IMR-90 (cell line): ENCODE measurements around the gene NKAIN2. TPM values are rescaled to one million over a fixed set of nuclear protein-coding genes. Genes with fewer than 3 reads are reported as not detected.

Experiments
- ATAC-seq: fragments of 200-7000 bp; cut with Tn5 transposase; 2 replicates; pipeline ENCODE4 v1.9.1; 2020; ENCODE audit warnings: low read depth, mild to moderate bottlenecking, moderate library complexity
- BruUV-seq: library from RNA; stranded (reverse); fragments of 400-500 nt; replicated peaks from 2 replicates; lab custom pipeline; 2021; lab: Mats Ljungman, UMichigan
- CTCF ChIA-PET: fragments of 300-600 bp; formaldehyde crosslinking; extraction: SDS; loops from one replicate; lab custom pipeline; 2021; ENCODE audit warnings: antibody characterized with exemption; lab: Yijun Ruan, JAX
- POLR2A ChIA-PET: fragments of 300-600 bp; sonication (Branson Sonifier 250); formaldehyde crosslinking; loops from one replicate; lab custom pipeline; 2022; ENCODE audit warnings: antibody characterized with exemption; ENCODE audit not compliant: unreplicated experiment; lab: Charles Lee
- DNase-seq: peaks from one replicate; pipeline ENCODE4 v3.0.0; 2013
- H2AFZ ChIP-seq: replicated peaks from 2 replicates; pipeline ENCODE3; 2013; ENCODE audit warnings: low read length, mild to moderate bottlenecking; ENCODE audit not compliant: poor library complexity
- H2AK5ac ChIP-seq: 2 replicates; pipeline ENCODE4 v1.6.1; 2013; ENCODE audit warnings: low read depth, low read length, inconsistent platforms
- H2AK9ac ChIP-seq: replicated peaks from 2 replicates; pipeline ENCODE3; 2013; ENCODE audit warnings: mild to moderate bottlenecking, low read depth, low read length, moderate library complexity; ENCODE audit not compliant: poor library complexity
- H2BK120ac ChIP-seq: 2 replicates; pipeline ENCODE4 v1.6.1; 2013; ENCODE audit warnings: low read depth, low read length, inconsistent platforms
- H2BK15ac ChIP-seq: 3 replicates; pipeline ENCODE4 v1.6.1; 2013; ENCODE audit warnings: low read depth, low read length, inconsistent platforms
- H2BK20ac ChIP-seq: 2 replicates; pipeline ENCODE4 v1.6.1; 2013; ENCODE audit warnings: low read depth, mild to moderate bottlenecking, inconsistent platforms, low read length, moderate library complexity
- H2BK5ac ChIP-seq: 2 replicates; pipeline ENCODE4 v1.6.1; 2013; ENCODE audit warnings: mild to moderate bottlenecking, low read depth, low read length, inconsistent platforms; ENCODE audit not compliant: poor library complexity, severe bottlenecking
- H3K14ac ChIP-seq: replicated peaks from 2 replicates; pipeline ENCODE4 v1.6.1; 2013; ENCODE audit warnings: low read depth, low read length, inconsistent platforms
- H3K18ac ChIP-seq: 2 replicates; pipeline ENCODE4 v1.6.1; 2013; ENCODE audit warnings: low read depth, low read length, control low read depth
- H3K23ac ChIP-seq: 2 replicates; pipeline ENCODE4 v1.6.1; 2013; ENCODE audit warnings: low read depth, low read length, inconsistent platforms
- H3K27ac ChIP-seq: 2 replicates; pipeline ENCODE4 v1.5.1; 2013; ENCODE audit warnings: mild to moderate bottlenecking, control low read depth, low read length; ENCODE audit not compliant: insufficient read depth
- H3K27me3 ChIP-seq: 2 replicates; pipeline ENCODE4 v1.6.1; 2013; ENCODE audit warnings: low read length; ENCODE audit not compliant: control insufficient read depth, insufficient read depth
- H3K36me3 ChIP-seq: 2 replicates; pipeline ENCODE4 v1.6.1; 2013; ENCODE audit warnings: low read length, mixed read lengths; ENCODE audit not compliant: control insufficient read depth, insufficient read depth
- H3K4ac ChIP-seq: 2 replicates; pipeline ENCODE4 v1.6.1; 2013; ENCODE audit warnings: low read depth, low read length, inconsistent platforms
- H3K4me1 ChIP-seq: 2 replicates; pipeline ENCODE4 v1.6.1; 2013; ENCODE audit warnings: low read length, mixed read lengths; ENCODE audit not compliant: control insufficient read depth, insufficient read depth
- H3K4me2 ChIP-seq: 2 replicates; pipeline ENCODE4 v1.6.1; 2013; ENCODE audit warnings: low read depth, mild to moderate bottlenecking, control low read depth, low read length, moderate library complexity
- H3K4me3 ChIP-seq: 2 replicates; pipeline ENCODE4 v1.5.1; 2013; ENCODE audit warnings: low read depth, mild to moderate bottlenecking, control low read depth, low read length, moderate library complexity; ENCODE audit not compliant: insufficient read depth
- H3K56ac ChIP-seq: 2 replicates; pipeline ENCODE4 v1.6.1; 2013; ENCODE audit warnings: low read length, inconsistent platforms; ENCODE audit not compliant: insufficient read depth; ENCODE audit errors: extremely low read depth
- H3K79me1 ChIP-seq, 2 experiments: 2 replicates each; pipeline ENCODE4 v1.6.1; 2013; ENCODE audit warnings: low read length in 2 of 2, inconsistent platforms in 1 of 2, low read depth in 1 of 2
- H3K9ac ChIP-seq: 2 replicates; pipeline ENCODE4 v1.6.1; 2013; ENCODE audit warnings: low read depth, low read length, control low read depth
- H3K9me1 ChIP-seq: 2 replicates; pipeline ENCODE4 v1.6.1; 2013; ENCODE audit warnings: low read length, inconsistent platforms; ENCODE audit not compliant: insufficient read depth
- H3K9me3 ChIP-seq: 2 replicates; pipeline ENCODE4 v1.6.1; 2013; ENCODE audit warnings: low read length; ENCODE audit not compliant: control insufficient read depth, insufficient read depth
- H4K20me1 ChIP-seq: 2 replicates; pipeline ENCODE4 v1.6.1; 2013; ENCODE audit warnings: low read length, inconsistent platforms; ENCODE audit not compliant: insufficient read depth
- H4K5ac ChIP-seq: 2 replicates; pipeline ENCODE4 v1.6.1; 2013; ENCODE audit warnings: mild to moderate bottlenecking, low read depth, low read length, control low read depth
- H4K8ac ChIP-seq, 2 experiments: 2 replicates each; pipeline ENCODE4 v1.6.1; 2013; ENCODE audit warnings: low read depth in 2 of 2, low read length in 2 of 2, control low read depth in 1 of 2, inconsistent platforms in 1 of 2
- H4K91ac ChIP-seq: 2 replicates; pipeline ENCODE4 v1.6.1; 2013; ENCODE audit warnings: low read depth, low read length, inconsistent platforms; ENCODE audit not compliant: insufficient read depth
- BHLHE40 ChIP-seq: fragments of 150-350 bp; IDR thresholded peaks from 2 replicates; pipeline ENCODE4 v1.6.1; 2016; ENCODE audit warnings: mild to moderate bottlenecking, low read depth, low read length
- CEBPB ChIP-seq: IDR thresholded peaks from 2 replicates; pipeline ENCODE4 v1.6.1; 2012; ENCODE audit warnings: low read depth, low read length, improper control_type of control experiment
- CHD1 ChIP-seq: IDR thresholded peaks from 2 replicates; pipeline ENCODE4 v1.6.1; 2012; ENCODE audit warnings: low read depth, low read length, improper control_type of control experiment
- CTCF ChIP-seq: conservative IDR thresholded peaks from 2 replicates; pipeline ENCODE4 v1.5.1; 2012; ENCODE audit warnings: mild to moderate bottlenecking, low read depth, low read length, improper control_type of control experiment
- ELK1 ChIP-seq: fragments of 150-350 bp; IDR thresholded peaks from 2 replicates; pipeline ENCODE4 v1.6.1; 2016; ENCODE audit warnings: low read depth, mild to moderate bottlenecking, low read length, moderate library complexity, borderline replicate concordance
- FOS ChIP-seq: fragments of 150-350 bp; IDR thresholded peaks from 2 replicates; pipeline ENCODE4 v1.6.1; 2016; ENCODE audit warnings: low read depth, low read length
- MAFK ChIP-seq: IDR thresholded peaks from 2 replicates; pipeline ENCODE4 v1.6.1; 2012; ENCODE audit warnings: low read depth, low read length, improper control_type of control experiment
- MAZ ChIP-seq: IDR thresholded peaks from 2 replicates; pipeline ENCODE4 v1.6.1; 2012; ENCODE audit warnings: low read depth, mild to moderate bottlenecking, low read length, improper control_type of control experiment, moderate library complexity, borderline replicate concordance
- MXI1 ChIP-seq: IDR thresholded peaks from 2 replicates; pipeline ENCODE4 v1.6.1; 2012; ENCODE audit warnings: low read depth, mild to moderate bottlenecking, low read length, moderate library complexity, borderline replicate concordance
- NFE2L2 ChIP-seq: fragments of 150-350 bp; IDR thresholded peaks from 2 replicates; pipeline ENCODE4 v1.6.1; 2016; ENCODE audit warnings: low read depth, mild to moderate bottlenecking, low read length
- POLR2A ChIP-seq: IDR thresholded peaks from 2 replicates; pipeline ENCODE4 v1.6.1; 2012; ENCODE audit warnings: mild to moderate bottlenecking, low read depth, low read length
- RAD21 ChIP-seq: IDR thresholded peaks from 2 replicates; pipeline ENCODE4 v1.6.1; 2012; ENCODE audit warnings: low read length, improper control_type of control experiment
- RCOR1 ChIP-seq: IDR thresholded peaks from 2 replicates; pipeline ENCODE4 v1.6.1; 2012; ENCODE audit warnings: mild to moderate bottlenecking, low read length, improper control_type of control experiment; ENCODE audit not compliant: insufficient replicate concordance
- RFX5 ChIP-seq: IDR thresholded peaks from 2 replicates; pipeline ENCODE4 v1.8.0; 2012; ENCODE audit warnings: low read depth, mild to moderate bottlenecking, low read length, moderate library complexity
- SMC3 ChIP-seq: fragments of 150-350 bp; IDR thresholded peaks from 2 replicates; pipeline ENCODE4 v1.6.1; 2016; ENCODE audit warnings: low read depth, mild to moderate bottlenecking, antibody characterized with exemption, low read length, moderate library complexity
- USF2 ChIP-seq: fragments of 150-350 bp; IDR thresholded peaks from 2 replicates; pipeline ENCODE4 v1.6.1; 2017; ENCODE audit warnings: mild to moderate bottlenecking, antibody characterized with exemption, low read length, low read depth
- WGBS, 2 experiments: methylation state at CpG; one replicate each; pipeline versions ENCODE4 v1.1.5 to v1.1.7; 2013; ENCODE audit warnings: missing lambda C conversion rate in 2 of 2; ENCODE audit not compliant: insufficient read length in 1 of 2; ENCODE audit errors: extremely low coverage in 2 of 2; 5-methylcytosine and 5-hydroxymethylcytosine counted together
- dilution Hi-C: fragments of 300-500 bp; cut with HindIII; formaldehyde crosslinking; loops from one replicate; pipeline ENCODE4 v1.14.3; 2018; ENCODE audit warnings: low sequenced_read_pairs; ENCODE audit not compliant: unreplicated experiment
- in situ Hi-C: fragments of 300-500 bp; cut with MboI; formaldehyde crosslinking; loops from 3 replicates; pipeline ENCODE4 v1.14.3; 2019; ENCODE audit warnings: low sequenced_read_pairs, inconsistent platforms, mixed read lengths
- intact Hi-C: fragments of 100-400 bp; cut with micrococcal nuclease; formaldehyde crosslinking; loops from 2 replicates; pipeline ENCODE4 v1.10.0; 2022
- polyA plus RNA-seq, 3 experiments: library from polyadenylated mRNA; depleted of rRNA; stranded (reverse); fragments of >200 nt; gene quantifications; 2 replicates each; pipeline ENCODE4 v1.2.3, GENCODE V29; 2012; ENCODE audit warnings: low replicate concordance in 1 of 3
- total RNA-seq: library from RNA; depleted of rRNA; stranded (reverse); fragments of >200 nt; gene quantifications from 2 replicates; pipeline ENCODE4 v1.2.3, GENCODE V29; 2012

The NKAIN2 gene
- total and polyA plus RNA-seq, 2 of the 4 experiments (the other 2 are of a cell fraction): not detected

- Histone ChIP-seq H3K4me3 (no peak overlapping the region), H3K4me2 (no peak overlapping the region), H2BK15ac (no peak overlapping the region), H3K4me1 (no peaks in the 10 kb centered on the region), H3K56ac (no peak overlapping the region), H4K20me1 (no peaks in the 10 kb centered on the region), H3K36me3 (no peaks in the 10 kb centered on the region), H3K79me1 (no peaks in the 10 kb centered on the region), H4K91ac (no peak overlapping the region), H3K9me3 (no peaks in the 10 kb centered on the region), H2AFZ (no peak overlapping the region), H3K14ac (no peak overlapping the region), H2BK120ac (no peak overlapping the region), H3K4ac (no peak overlapping the region), H2AK5ac (no peak overlapping the region), H4K8ac (no peak overlapping the region), H3K18ac (no peak overlapping the region), H2BK5ac (no peak overlapping the region), H2BK20ac (no peak overlapping the region), H3K27me3 (no peaks in the 10 kb centered on the region), H2AK9ac (no peak overlapping the region), H3K9ac (no peak overlapping the region), H4K5ac (no peak overlapping the region), H3K27ac (no peak overlapping the region), H3K9me1 (no peaks in the 10 kb centered on the region), H3K23ac (no peak overlapping the region)
- DNase-seq (no peak), ATAC-seq (no peak)
- no TSS peak for BruUV-seq
- TF ChIP-seq POLR2A (no peak), RCOR1 (no peak), MAZ (no peak), NFE2L2 (no peak), MAFK (no peak), CHD1 (no peak), FOS (no peak), CEBPB (no peak), ELK1 (no peak), RAD21 (no peak), BHLHE40 (no peak), MXI1 (no peak), USF2 (no peak), CTCF (no peak), RFX5 (no peak), SMC3 (no peak)
- ChIA-PET CTCF (no interaction called here), POLR2A (no interaction called here)
- dilution Hi-C loops: no loop called here
- intact Hi-C loops: no loop called here
- WGBS, 2 experiments: no CpG with 5 or more reads among the region's 2 CpGs
- in situ Hi-C loops: no loop called here
These were observed 232.7 kb downstream of the NKAIN2 start for GRCh38 chr6:124036384-124036783.
